Loucy (cell line): Measurements from ENCODE around the gene EFNB2.

Source experiments
- CTCF ChIP-seq: fragments of 200-600 bp; sonication (generic); conservative IDR thresholded peaks from 2 replicates; pipeline ENCODE4 v1.5.1; 2014; ENCODE audit warnings: mild to moderate bottlenecking, antibody characterized with exemption, low read length
- EZH2phosphoT487 ChIP-seq: fragments of 200-600 bp; IDR thresholded peaks from 2 replicates; pipeline ENCODE4 v1.6.1; 2018; ENCODE audit warnings: antibody characterized with exemption, mild to moderate bottlenecking, moderate library complexity, borderline replicate concordance

GRCh38 chr13:106493533-106494220 is 41.8 kb downstream of the EFNB2 start:
- TF ChIP-seq CTCF: no peak
- no peak for TF ChIP-seq EZH2phosphoT487
